AG04449 (cell line): ENCODE results near the gene LATS2.

Experiments
- CTCF ChIA-PET: fragments of 350-600 bp; formaldehyde crosslinking; extraction: SDS; loops from one replicate; lab custom pipeline; 2021; ENCODE audit warnings: antibody characterized with exemption; lab: Yijun Ruan, JAX
- POLR2A ChIA-PET: fragments of 400-600, 350-600 bp; formaldehyde crosslinking; extraction: SDS; loops from one replicate; lab custom pipeline; 2020; ENCODE audit warnings: antibody characterized with exemption, inconsistent platforms; lab: Yijun Ruan, JAX
- DNase-seq: peaks from one replicate; pipeline ENCODE4 v3.0.0-alpha.2; 2010; ENCODE audit warnings: low read depth, low spot score
- H3K4me3 ChIP-seq: 2 replicates; pipeline ENCODE4 v1.5.1; 2011; ENCODE audit warnings: low read depth, mild to moderate bottlenecking, control low read depth, low read length
- TF ChIP-seq, protein P1 (sequence below): IDR thresholded peaks from one replicate; pipeline ENCODE4 v1.5.1; 2011; ENCODE audit warnings: mild to moderate bottlenecking, moderate library complexity, low read length, control low read depth, inconsistent platforms; ENCODE audit not compliant: insufficient read depth; ENCODE audit errors: missing control alignments

LATS2 gene

DNA sequence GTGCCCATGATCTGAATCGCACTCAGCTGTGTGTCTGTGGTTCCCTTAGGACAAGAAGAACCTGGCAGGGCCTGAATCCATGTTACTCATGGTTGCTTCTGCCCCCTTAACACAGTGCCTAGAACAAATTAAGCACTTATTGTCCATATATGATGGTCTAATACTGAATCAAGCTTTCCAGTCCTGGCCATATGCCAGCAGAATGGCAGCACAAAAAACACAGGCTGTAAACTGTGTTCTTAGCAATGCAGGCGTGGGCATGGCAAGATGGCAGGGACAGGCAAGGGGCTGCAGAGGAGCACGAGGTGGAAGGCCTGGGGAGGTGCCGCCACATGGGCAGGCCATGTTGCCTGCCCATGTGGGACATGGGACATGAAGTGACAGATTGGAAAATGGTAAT is 68.2 kb downstream of the LATS2 start:
- CTCF ChIA-PET: no interaction called here
- TF ChIP-seq, protein P1, sequence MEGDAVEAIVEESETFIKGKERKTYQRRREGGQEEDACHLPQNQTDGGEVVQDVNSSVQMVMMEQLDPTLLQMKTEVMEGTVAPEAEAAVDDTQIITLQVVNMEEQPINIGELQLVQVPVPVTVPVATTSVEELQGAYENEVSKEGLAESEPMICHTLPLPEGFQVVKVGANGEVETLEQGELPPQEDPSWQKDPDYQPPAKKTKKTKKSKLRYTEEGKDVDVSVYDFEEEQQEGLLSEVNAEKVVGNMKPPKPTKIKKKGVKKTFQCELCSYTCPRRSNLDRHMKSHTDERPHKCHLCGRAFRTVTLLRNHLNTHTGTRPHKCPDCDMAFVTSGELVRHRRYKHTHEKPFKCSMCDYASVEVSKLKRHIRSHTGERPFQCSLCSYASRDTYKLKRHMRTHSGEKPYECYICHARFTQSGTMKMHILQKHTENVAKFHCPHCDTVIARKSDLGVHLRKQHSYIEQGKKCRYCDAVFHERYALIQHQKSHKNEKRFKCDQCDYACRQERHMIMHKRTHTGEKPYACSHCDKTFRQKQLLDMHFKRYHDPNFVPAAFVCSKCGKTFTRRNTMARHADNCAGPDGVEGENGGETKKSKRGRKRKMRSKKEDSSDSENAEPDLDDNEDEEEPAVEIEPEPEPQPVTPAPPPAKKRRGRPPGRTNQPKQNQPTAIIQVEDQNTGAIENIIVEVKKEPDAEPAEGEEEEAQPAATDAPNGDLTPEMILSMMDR: no peak
- no peak overlapping the region for H3K4me3 ChIP-seq
- POLR2A ChIA-PET: no interaction called here
- no peak for DNase-seq

DNA sequence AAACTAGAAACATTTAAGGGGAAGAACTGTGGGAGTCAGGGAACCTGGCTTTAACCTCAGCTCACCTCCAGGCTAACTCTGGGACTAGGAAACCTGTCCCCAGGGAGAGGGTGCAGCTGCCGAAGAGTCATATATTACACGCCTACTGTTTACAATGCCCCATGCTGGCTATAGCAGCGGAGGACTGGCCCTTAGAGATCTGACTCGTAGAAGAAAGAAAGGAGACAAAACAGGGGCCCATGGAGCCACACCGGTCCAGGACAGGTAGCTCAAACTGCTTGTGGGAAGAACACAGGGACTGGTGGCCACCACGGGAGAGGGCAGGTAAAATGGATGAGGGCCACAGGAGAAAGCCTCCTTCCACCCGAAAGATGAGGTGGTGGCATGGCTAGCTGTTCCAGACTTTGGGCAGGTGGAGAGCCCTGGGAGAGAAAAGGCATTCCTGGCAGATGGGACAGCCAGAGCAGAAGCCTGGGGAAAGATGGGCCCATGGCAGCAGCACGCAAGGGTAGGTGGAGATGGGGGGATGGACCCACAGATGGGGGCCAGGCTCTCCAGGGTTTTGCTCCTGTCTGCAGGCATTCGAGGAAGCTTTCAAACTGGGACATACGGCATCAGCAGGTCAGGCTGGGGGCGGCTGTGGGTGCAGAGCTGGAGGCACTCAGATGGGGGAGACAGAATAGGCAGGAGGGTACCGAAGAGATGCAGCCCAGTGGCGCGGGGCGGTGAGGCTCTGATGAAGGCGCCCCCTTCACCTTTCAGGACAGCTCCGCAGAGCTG is 69.5 kb downstream of the LATS2 start:
- TF ChIP-seq, protein P1: no peak
- CTCF ChIA-PET: no interaction called here
- POLR2A ChIA-PET: interaction anchor here (0.6 to 0.7 kb wide), 2 partner anchors 90 to 334 kb away, joined by 3 to 6 read pairs; no protein-coding TSS in a partner anchor
- no peak for DNase-seq
- no peak overlapping the region for H3K4me3 ChIP-seq

DNA sequence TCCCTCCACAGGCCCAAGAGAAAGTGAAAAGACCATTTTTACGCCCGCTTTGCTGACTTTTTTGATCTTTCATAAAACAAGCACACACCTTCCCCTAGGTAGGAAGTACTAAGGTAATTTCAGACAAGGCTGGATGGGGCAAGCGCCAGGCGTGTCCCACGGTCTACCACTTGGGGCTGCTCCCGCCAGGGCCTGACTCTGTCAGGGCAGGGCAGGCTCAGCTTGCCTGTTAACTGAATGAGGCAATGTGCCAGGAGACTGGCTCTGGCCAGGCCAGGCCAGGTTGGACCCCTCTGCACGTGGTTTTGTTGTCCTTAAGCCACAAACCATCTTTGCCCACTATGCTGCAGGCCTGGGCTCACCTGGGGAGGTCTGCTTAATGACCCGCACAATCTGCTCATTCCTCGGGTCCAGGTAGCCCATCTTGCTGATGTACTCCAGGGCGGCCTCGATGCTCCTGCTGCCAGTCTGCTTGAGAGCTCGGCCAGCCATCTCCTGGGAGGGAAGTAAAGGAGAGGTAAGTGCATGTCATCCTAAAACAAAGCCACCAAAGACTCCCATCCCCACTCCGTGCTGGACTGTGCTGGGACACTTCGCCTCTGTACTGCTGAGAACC is 70.4 kb downstream of the LATS2 start:
- POLR2A ChIA-PET: no interaction called here
- no peak overlapping the region for H3K4me3 ChIP-seq
- CTCF ChIA-PET: no interaction called here
- DNase-seq: no peak
- TF ChIP-seq, protein P1: no peak

DNA sequence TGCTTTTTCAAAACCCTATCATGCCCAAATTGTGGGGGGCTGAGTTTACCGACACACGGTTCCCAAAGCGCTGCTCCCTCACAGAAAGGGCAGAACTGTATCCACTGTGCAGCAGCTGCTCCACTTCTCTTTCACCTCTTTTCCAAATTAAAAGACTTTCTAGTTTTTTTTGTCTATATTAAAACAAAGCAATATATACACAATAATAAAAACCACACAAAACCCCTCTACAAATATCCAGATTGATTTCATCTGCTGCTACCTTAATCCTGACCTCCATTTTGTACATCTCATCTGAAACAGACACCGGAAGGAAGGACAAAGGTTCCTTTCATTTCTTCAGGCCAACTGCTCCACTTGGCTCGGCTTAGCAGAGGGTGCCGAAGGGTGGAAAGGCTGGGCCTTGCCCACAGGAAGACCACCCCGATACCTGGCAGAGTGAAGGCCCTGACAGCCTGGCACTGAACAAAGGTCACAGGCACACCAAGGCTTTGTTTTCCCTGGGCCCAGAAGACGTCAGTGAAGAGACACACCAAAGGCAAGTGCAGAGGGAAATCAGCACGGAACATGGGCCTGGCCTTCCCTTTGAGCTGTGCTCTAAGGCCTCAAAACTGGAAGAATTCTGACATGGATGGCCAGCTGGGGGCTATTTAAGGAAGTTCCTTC is 71.6 kb downstream of the LATS2 start:
- H3K4me3 ChIP-seq: no peak overlapping the region
- TF ChIP-seq, protein P1: no peak
- CTCF ChIA-PET: no interaction called here
- POLR2A ChIA-PET: interaction anchor here (0.6 kb wide), 1 partner anchor 72 kb away, joined by 3 read pairs; the partner anchor contains the start of gene LATS2
- DNase-seq: no peak

DNA sequence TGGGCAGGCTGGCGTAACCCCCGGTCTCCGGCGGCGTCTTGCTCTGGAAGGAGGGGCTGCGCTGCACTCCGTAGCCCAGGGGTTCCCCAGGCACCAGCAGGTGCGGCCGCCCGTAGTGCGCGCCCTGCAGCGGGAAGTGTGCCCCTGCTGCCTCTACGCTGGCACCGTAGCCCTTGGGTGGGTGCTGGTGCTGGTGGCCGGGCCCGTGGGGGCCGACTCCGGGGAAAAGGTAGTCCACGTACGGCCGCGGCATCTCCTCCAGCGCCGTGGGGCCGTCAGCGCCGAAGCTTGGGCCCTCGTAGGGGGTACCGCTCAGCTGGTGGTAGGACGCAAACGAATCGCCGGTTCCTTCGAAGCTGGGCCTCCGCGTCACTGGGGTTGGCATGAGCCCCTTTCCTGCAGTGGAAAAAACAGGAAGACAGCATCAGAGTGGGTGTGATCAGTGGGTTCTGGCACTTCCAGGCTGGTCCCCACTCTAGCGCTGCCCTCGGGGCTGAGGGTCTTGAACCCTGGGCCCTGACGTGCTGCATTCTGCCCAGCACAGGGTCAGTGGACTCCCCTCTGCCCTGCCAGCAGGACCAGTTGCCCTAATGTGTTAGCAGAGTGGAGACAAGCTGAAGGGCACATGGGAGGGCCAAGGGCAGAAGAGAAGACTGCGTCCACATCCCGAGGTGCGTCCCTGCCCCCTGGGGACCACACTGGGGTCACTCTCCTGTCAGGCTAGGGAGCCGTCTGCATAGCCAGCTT is 72.3 kb downstream of the LATS2 start:
- ChIA-PET POLR2A (interaction anchor here (0.6 kb wide), 1 partner anchor 72 kb away, joined by 3 read pairs; the partner anchor contains the start of gene LATS2), CTCF (no interaction called here)
- TF ChIP-seq, protein P1: no peak
- H3K4me3 ChIP-seq: no peak overlapping the region
- no peak for DNase-seq
